HG03025 (cell line): ENCODE results near the gene BNC2.

Experiments used
- ATAC-seq: cut with Tn5 transposase; IDR thresholded peaks from one replicate; pipeline ENCODE4 v1.9.1; 2021; ENCODE audit warnings: mild to moderate bottlenecking, moderate library complexity; ENCODE audit not compliant: unreplicated experiment, low FRiP score

The BNC2 gene

GRCh38 chr9:16652582-16652981, 217.9 kb downstream of the BNC2 start:
- ATAC-seq: no peak

GRCh38 chr9:16651446-16651964, 219.0 kb downstream of the BNC2 start:
- ATAC-seq: no peak

GRCh38 chr9:16645970-16646369, 224.5 kb downstream of the BNC2 start:
- ATAC-seq: no peak

- ATAC-seq: no peak
These were observed 227.9 kb downstream of the BNC2 start for GRCh38 chr9:16642421-16643109.

- no peak for ATAC-seq
These were observed 229.8 kb downstream of the BNC2 start for GRCh38 chr9:16640649-16641048.

- no peak for ATAC-seq
These were observed 230.8 kb downstream of the BNC2 start for GRCh38 chr9:16639644-16640043.

GRCh38 chr9:16637911-16638310, 232.6 kb downstream of the BNC2 start:
- no peak for ATAC-seq

- ATAC-seq: no peak
These were observed 233.3 kb downstream of the BNC2 start for GRCh38 chr9:16637218-16637617.

- no peak for ATAC-seq
These were observed 236.7 kb downstream of the BNC2 start for GRCh38 chr9:16633794-16634193.

GRCh38 chr9:16628413-16628812, 242.1 kb downstream of the BNC2 start:
- ATAC-seq: no peak

GRCh38 chr9:16627967-16628366, 242.5 kb downstream of the BNC2 start:
- ATAC-seq: no peak

GRCh38 chr9:16627521-16627920, 242.9 kb downstream of the BNC2 start:
- ATAC-seq: no peak

GRCh38 chr9:16626577-16627130, 243.8 kb downstream of the BNC2 start:
- ATAC-seq: no peak

GRCh38 chr9:16625811-16626210, 244.7 kb downstream of the BNC2 start:
- ATAC-seq: no peak

GRCh38 chr9:16625161-16625631, 245.3 kb downstream of the BNC2 start:
- no peak for ATAC-seq

- no peak for ATAC-seq
These were observed 245.7 kb downstream of the BNC2 start for GRCh38 chr9:16624744-16625117.

- no peak for ATAC-seq
These were observed 246.3 kb downstream of the BNC2 start for GRCh38 chr9:16623989-16624743.

- ATAC-seq: no peak
These were observed 247.9 kb downstream of the BNC2 start for GRCh38 chr9:16622541-16622940.

GRCh38 chr9:16619914-16620520, 250.5 kb downstream of the BNC2 start:
- no peak for ATAC-seq

- no peak for ATAC-seq
These were observed 251.1 kb downstream of the BNC2 start for GRCh38 chr9:16619402-16619801.

GRCh38 chr9:16618524-16618923, 251.9 kb downstream of the BNC2 start:
- ATAC-seq: no peak
